H4 (cell line): ENCODE measurements around the gene MIGA2. TPM values are rescaled to one million over a fixed set of nuclear protein-coding genes. Genes with fewer than 3 reads are reported as not detected.
"Not testable (repeated sequence)": the region's sequence is repeated elsewhere in the genome, so short reads cannot be mapped to it uniquely, and the experiment has no call there.

Source experiments
- DNase-seq: peaks from one replicate; pipeline ENCODE4 v3.0.0-alpha.2; 2015; ENCODE audit warnings: low spot score
- total RNA-seq: library from RNA; depleted of rRNA; stranded (reverse); fragments of >200 nt; shearing (Covaris generic); gene quantifications from 2 replicates; pipeline ENCODE4 v1.2.3, GENCODE V29; 2014

The MIGA2 gene
- total RNA-seq, 1 experiment from 2014 or later = 9.3 TPM

GRCh38 chr9:129035838-129036237 is 588 bp upstream of the MIGA2 start:
- DNase-seq = not testable (repeated sequence)

GRCh38 chr9:129036923-129037766 is 719 bp downstream of the MIGA2 start:
- no peak for DNase-seq

GRCh38 chr9:129037767-129038098 is 1.3 kb downstream of the MIGA2 start:
- no peak for DNase-seq

DNA sequence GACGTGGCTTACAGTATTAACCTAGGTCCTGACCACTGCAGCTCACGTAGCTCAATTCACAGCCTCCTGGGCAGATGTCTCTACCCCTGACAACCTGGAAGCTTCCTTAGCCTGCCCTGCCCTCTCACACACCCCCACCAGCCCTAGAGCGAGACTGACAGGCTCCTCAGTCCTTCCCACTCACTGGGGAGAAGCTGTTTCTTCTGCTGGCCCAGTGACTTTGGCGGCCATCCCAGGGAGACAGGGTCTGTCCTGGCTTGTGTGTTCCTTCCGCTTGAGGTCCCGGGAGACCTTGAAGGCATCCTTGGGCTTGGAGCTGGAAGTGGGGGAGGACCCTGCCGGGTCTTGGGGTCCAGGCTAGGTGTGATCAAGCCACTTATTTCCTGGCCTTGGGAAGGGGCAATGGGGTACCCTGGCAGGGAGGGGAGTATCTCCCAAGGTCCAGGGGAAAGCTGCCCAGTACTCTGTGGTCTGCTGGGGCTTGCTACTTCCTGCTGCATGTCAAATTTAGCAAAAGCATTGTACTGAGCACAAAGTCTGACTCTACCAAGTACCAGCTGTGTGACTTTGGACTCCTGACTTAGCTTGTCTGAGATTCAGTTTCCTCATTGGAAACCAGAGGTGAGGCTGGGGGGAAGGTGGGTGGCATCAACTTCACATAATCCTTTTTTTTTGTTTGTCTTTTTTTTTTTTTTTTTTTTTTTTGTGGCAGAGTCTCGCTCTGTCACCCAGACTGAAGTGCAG is 1.9 kb downstream of the MIGA2 start:
- DNase-seq = no peak

DNA sequence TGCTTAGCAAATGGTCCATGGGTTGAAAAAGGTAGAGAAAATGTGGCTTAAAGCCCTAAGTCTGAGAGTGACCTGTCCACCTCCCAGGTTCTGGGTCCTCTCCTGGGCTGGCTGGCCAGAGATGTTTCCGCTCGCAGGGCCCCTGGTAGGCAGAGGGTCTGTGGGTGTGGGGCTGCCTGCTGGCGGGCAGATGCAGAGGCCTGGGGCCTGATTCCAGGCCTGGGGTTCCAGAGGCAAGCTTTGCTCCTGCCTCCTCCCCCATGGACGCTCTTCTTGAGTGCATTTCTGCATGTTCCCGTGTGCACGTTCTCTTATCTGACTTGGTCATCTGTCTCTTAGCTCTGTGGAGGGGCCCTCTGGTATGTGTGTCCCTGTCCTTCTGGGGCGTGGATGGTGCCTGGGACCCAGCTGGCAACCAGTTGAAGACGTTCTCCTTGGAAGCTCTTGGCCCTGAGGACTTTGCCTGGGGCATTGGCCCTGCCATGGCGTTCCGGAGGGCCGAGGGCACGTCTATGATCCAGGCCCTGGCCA is 3.8 kb downstream of the MIGA2 start:
- no peak for DNase-seq

DNA sequence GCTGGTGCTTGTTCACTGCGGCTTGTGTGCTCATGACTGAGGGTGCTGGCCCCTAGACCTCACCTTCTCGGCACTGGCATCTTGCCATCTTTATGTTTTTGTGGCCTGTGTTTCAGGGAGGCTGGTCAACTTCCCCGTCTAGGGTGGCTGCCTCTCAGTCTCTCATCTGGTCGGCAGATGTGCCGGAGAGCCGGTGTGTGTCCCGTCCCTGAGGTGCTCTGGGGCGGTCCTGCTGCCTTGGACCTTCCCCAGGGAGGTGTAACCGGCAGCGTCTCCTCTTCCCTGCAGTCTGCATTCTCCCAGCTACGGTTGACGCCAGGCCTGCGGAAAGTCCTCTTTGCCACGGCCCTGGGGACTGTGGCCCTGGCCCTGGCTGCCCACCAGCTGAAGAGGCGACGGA is 5.6 kb downstream of the MIGA2 start:
- DNase-seq = no peak

DNA sequence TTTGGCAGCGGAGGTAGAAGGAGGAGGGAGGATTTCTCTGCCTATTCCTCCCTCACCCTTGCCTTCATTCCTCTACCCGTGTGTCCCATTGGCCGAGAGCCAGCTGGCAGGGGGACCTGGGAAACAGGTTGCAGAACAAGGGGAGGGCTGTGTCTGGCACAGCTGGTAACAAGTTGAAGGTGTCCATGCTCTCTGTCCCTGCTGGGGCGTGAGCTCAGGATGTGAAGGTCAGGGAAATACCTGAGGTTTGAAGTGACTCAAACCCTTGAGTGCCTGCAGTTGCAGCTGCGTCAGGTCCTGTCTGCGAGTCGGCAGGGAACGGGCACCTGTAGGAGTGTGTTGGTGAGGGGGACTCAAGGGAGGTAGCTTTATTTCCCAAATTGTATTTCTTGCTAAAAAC is 16.2 kb downstream of the MIGA2 start:
- DNase-seq = no peak

GRCh38 chr9:129053020-129053419 is 16.6 kb downstream of the MIGA2 start:
- DNase-seq = no peak

- no peak for DNase-seq
Measured at GRCh38 chr9:129054163-129054851, 17.9 kb downstream of the MIGA2 start.

GRCh38 chr9:129058965-129059795 is 22.8 kb downstream of the MIGA2 start:
- no peak for DNase-seq

DNA sequence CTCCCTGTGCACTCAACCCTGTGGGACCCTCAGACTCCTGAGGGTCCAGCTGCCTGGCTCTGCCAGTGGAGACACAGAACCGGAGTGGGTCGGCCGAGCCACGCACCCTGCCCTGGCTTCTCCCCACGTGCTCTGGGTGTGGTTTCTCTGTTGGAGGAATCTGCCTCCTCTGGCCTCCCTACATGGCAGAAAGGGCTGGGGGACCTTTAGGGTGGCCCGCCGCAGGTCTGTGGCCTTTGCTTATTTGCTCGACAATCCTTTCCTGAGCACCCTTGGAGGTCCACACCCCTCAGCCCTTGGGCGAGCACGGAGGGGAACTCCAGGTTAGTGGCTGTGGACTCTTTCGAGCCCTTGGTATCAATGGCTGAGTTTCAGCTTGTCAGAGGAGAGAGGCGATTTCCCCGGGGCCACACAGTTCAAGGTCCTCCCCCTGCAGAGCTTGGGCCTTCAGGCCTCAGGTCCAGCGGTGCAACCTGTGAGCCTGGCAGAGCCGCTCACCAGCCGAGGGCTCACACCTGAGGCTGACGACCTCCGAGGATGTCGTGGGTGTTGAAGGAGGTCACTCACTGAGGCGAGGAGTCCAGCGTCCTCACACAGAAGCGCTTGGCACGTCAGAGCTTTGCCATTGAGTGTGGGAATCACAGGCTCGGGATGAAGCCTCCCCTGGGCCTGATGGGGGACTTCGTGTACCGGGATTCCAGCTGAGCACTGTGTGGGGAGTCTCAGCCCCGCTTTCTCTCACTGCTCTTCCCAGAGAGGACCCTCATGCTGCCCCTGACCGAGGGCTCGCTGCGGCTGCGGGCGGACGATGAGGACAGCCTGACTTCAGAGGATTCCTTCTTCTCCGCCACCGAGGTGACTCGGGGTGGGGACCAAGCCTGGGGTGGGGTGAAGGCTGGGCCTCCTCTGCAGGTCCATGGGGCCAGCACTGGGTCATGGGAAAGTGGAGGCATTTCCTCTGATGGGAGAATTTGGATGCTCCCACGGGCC is 23.7 kb downstream of the MIGA2 start:
- DNase-seq = no peak

- DNase-seq = no peak
Measured at GRCh38 chr9:129060991-129061390, 24.6 kb downstream of the MIGA2 start.

- no peak for DNase-seq
Measured at GRCh38 chr9:129063061-129063460, 26.6 kb downstream of the MIGA2 start.

DNA sequence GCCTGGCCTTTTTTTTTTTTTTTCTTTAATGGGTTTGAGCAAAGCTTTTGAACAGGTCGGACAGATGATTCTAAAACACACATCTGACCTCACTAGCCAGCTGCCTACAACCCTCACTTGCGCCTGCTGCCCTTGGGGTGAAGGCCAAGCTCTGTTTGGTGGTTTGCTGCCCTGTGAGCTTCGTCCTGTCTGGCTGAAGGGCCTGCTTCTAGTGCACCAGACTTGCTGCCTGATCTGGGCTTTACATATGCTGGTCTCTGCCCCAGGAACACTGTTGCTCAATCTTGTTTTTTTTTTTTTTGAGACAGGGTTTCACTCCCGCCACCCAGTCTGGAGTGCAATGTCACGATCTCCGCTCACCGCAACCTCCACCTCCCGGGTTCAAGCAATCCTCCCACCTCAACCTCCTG is 28.1 kb downstream of the MIGA2 start:
- DNase-seq = no peak

GRCh38 chr9:129068110-129068509 is 31.7 kb downstream of the MIGA2 start:
- DNase-seq = no peak

DNA sequence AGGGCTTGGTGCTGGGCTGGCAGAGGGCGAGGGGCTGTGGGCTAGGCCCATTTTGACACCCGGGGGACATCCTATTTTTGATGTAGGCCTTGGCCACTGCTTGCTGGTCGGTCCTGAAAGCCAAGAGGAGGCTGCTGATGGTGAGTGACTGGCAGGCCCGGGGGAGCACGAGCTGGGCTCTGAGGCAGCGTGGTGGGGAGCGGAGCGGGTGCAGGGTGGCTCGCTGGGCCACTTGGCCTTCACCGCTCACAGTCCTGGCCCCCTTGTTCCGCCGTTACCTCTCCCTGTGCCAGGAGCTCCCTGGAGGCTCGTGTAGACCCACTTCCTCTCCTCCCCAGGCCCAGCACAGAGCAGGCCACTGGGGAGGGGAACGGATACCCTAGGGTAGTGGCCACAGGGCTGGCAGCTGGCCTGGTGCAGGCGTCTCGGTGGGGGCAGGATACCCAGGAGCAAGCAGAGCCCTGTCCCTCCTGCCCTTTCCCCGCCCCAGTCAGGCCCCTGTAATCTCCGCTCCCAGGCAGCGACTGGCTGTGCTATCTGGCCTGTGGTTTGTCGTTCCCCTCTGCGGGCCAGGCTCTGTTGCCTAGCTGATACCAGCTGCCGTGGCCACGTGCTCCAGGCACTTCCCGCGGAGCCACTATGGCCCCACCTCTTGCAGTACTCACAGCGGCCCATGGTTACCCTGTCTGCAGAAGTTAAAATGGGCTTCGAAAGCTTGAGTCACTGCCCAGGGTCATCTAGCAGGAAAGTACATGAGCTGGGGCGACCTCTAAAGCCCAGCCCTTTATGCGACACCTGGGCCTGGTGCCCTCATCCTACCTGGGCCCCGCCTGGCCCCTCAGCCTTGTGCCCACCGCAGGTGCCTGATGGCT is 32.8 kb downstream of the MIGA2 start:
- no peak for DNase-seq

- no peak for DNase-seq
Measured at GRCh38 chr9:129069862-129070641, 33.6 kb downstream of the MIGA2 start.
